ENCODE data around the gene ITGB5. TPM values are rescaled to one million over a fixed set of nuclear protein-coding genes. Genes with fewer than 3 reads are reported as not detected.

The ITGB5 gene
- polyA plus RNA-seq, 2 of the 4 experiments (the other 2 are of a cell fraction), result 201 to 260 TPM

GRCh38 chr3:124763644-124764358 lies 123.4 kb downstream of the ITGB5 start:
- WGBS (ENCODE audit: missing lambda C conversion rate), result 92% methylated on average over 13 of the region's 15 CpGs
- Histone ChIP-seq H3K27ac (peak overlapping the region in 1 of 2 experiments; percentile 66; a peak in 2 of 6 replicates), H3K4me3 (no peak overlapping the region), H3K4me2 (no peak overlapping the region), H3K9me3 (no peaks in the 10 kb centered on the region), H3K4me1 (peaks cover 28% of the 10 kb centered on the region)
- TF ChIP-seq MAFK (IDR thresholded peaks at IDR 0.05; ENCODE audit: partially characterized antibody) (no peak), NFE2L2 (conservative IDR thresholded peaks at IDR 0.05; ENCODE audit: low read length) (no peak), MYC (IDR thresholded peaks at IDR 0.05; ENCODE audit: borderline replicate concordance, low read length) (no peak), PHF8 (IDR thresholded peaks at IDR 0.05; ENCODE audit: borderline replicate concordance, low read depth) (no peak), TP53 (CRISPR knock-in tag; IDR thresholded peaks at IDR 0.05) (no peak), ZSCAN20 (CRISPR knock-in tag; IDR thresholded peaks at IDR 0.05) (no peak), REST (IDR thresholded peaks at IDR 0.05) (no peak), FOXS1 (CRISPR knock-in tag; IDR thresholded peaks at IDR 0.05) (no peak), SREBF2 (IDR thresholded peaks at IDR 0.05) (no peak), RCOR1 (IDR thresholded peaks at IDR 0.05; ENCODE audit: low read depth, low read length) (no peak), ZFP36 (IDR thresholded peaks at IDR 0.05; ENCODE audit: borderline replicate concordance, partially characterized antibody) (no peak), EP300 (IDR thresholded peaks at IDR 0.05) (no peak), MAX (IDR thresholded peaks at IDR 0.05) (no peak), HEYL (CRISPR knock-in tag; IDR thresholded peaks at IDR 0.05) (no peak)
- TF ChIP-seq, protein P1, sequence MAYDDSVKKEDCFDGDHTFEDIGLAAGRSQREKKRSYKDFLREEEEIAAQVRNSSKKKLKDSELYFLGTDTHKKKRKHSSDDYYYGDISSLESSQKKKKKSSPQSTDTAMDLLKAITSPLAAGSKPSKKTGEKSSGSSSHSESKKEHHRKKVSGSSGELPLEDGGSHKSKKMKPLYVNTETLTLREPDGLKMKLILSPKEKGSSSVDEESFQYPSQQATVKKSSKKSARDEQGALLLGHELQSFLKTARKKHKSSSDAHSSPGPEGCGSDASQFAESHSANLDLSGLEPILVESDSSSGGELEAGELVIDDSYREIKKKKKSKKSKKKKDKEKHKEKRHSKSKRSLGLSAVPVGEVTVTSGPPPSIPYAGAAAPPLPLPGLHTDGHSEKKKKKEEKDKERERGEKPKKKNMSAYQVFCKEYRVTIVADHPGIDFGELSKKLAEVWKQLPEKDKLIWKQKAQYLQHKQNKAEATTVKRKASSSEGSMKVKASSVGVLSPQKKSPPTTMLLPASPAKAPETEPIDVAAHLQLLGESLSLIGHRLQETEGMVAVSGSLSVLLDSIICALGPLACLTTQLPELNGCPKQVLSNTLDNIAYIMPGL (CRISPR knock-in tag; IDR thresholded peaks at IDR 0.05; ENCODE audit: borderline replicate concordance), result no peak
- POLR2A ChIA-PET, result interaction anchor here (0.9 kb wide), 1 partner anchor 8 kb away, joined by 3 read pairs; no protein-coding TSS in a partner anchor
- ATAC-seq (no peak), DNase-seq (ENCODE audit: low read depth in 1 of 2, low spot score in 1 of 2) (no peak), FAIRE-seq (no peak)
- CTCF ChIA-PET, result interaction anchor here (0.9 to 15.7 kb wide), 7 partner anchors 7 to 141 kb away, joined by 3 to 352 read pairs (median 5); no protein-coding TSS in a partner anchor

DNA sequence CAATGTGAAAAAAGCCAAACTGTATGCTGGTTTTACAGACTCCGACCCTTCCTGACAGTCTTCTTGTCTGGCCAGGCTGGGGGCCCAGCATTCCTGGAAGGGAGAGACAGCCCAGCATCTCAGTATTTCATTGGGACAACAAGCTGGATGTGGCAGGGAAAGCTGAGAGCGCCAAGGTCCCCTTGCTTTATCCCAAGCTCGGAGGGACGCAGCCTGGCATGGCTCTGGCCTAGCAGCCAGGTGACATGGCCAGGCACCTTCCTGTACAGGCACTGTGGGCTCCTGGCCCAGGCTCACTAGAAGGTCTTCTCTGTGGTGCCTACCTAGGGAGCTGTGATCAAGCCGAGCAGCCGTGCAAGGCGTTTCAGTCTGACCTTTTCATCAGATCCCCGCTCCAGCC lies 124.0 kb downstream of the ITGB5 start:
- ChIA-PET CTCF (interaction anchor here (0.9 to 15.7 kb wide), 8 partner anchors 7 to 155 kb away, joined by 3 to 352 read pairs (median 9); no protein-coding TSS in a partner anchor), POLR2A (interaction anchor here (0.9 to 1.2 kb wide), 2 partner anchors 9 to 116 kb away, joined by 3 to 4 read pairs; no protein-coding TSS in a partner anchor)
- H3K9me3 ChIP-seq, result no peaks in the 10 kb centered on the region
- ATAC-seq (no peak), FAIRE-seq (no peak), DNase-seq (ENCODE audit: low read depth in 1 of 2, low spot score in 1 of 2) (no peak)
- 89% methylated on average over 8 of the region's 8 CpGs for WGBS (ENCODE audit: missing lambda C conversion rate)
- peak overlapping the region; percentile 0 to 66; a peak in 3 of 6 replicates for H3K27ac ChIP-seq
- H3K4me1 ChIP-seq, result peaks cover 28% of the 10 kb centered on the region
- no peak overlapping the region for H3K4me2 ChIP-seq
- TF ChIP-seq ZC3H11A (IDR thresholded peaks at IDR 0.05) (no peak), EHMT2 (IDR thresholded peaks at IDR 0.05; ENCODE audit: low read depth) (no peak), MYC (IDR thresholded peaks at IDR 0.05; ENCODE audit: borderline replicate concordance, low read length) (no peak), SREBF2 (IDR thresholded peaks at IDR 0.05) (no peak), POLR2A (IDR thresholded peaks at IDR 0.05; ENCODE audit: low read length) (no peak), CHD2 (IDR thresholded peaks at IDR 0.05; ENCODE audit: low read length, partially characterized antibody) (no peak), TFCP2L1 (CRISPR knock-in tag; IDR thresholded peaks at IDR 0.05) (no peak), NPAS2 (CRISPR knock-in tag; IDR thresholded peaks at IDR 0.05; ENCODE audit: borderline replicate concordance) (no peak), BHLHE40 (IDR thresholded peaks at IDR 0.05; ENCODE audit: low read depth, low read length) (no peak), RCOR1 (IDR thresholded peaks at IDR 0.05; ENCODE audit: low read depth, low read length) (no peak), CTCF (IDR thresholded peaks at IDR 0.05) (no peak), JUNB (IDR thresholded peaks at IDR 0.05) (no peak), EP300 (IDR thresholded peaks at IDR 0.05) (no peak), ZFP36 (IDR thresholded peaks at IDR 0.05; ENCODE audit: borderline replicate concordance, partially characterized antibody) (no peak), RAD21 (conservative IDR thresholded peaks at IDR 0.05 in 1 of 2, IDR thresholded peaks at IDR 0.05 in 1 of 2) (no peak), ESRRA (IDR thresholded peaks at IDR 0.05; ENCODE audit: borderline replicate concordance, low read length) (no peak), SMC3 (IDR thresholded peaks at IDR 0.05) (no peak)
- H3K4me3 ChIP-seq, result no peak overlapping the region
